ENCODE results near the gene NAB2.

The NAB2 gene

GRCh38 chr12:57094208-57095160 is 5.6 kb downstream of the NAB2 start:
- no peak for DNase-seq

GRCh38 chr12:57095440-57095839 is 6.5 kb downstream of the NAB2 start:
- no peak for DNase-seq

GRCh38 chr12:57096099-57096572 is 7.2 kb downstream of the NAB2 start:
- no peak for DNase-seq

GRCh38 chr12:57096748-57097553 is 8.0 kb downstream of the NAB2 start:
- DNase-seq = no peak

- no peak for DNase-seq
Observed at GRCh38 chr12:57097554-57097835, 8.6 kb downstream of the NAB2 start.

GRCh38 chr12:57098546-57098945 is 9.6 kb downstream of the NAB2 start:
- no peak for DNase-seq

GRCh38 chr12:57099047-57099714 is 10.3 kb downstream of the NAB2 start:
- DNase-seq = no peak

- DNase-seq = no peak
Observed at GRCh38 chr12:57099766-57100165, 10.9 kb downstream of the NAB2 start.

GRCh38 chr12:57101892-57102695 is 13.2 kb downstream of the NAB2 start:
- DNase-seq = no peak

GRCh38 chr12:57103856-57104255 is 14.9 kb downstream of the NAB2 start:
- DNase-seq = no peak

GRCh38 chr12:57104292-57104910 is 15.5 kb downstream of the NAB2 start:
- DNase-seq = no peak

- no peak for DNase-seq
Observed at GRCh38 chr12:57105011-57105753, 16.3 kb downstream of the NAB2 start.

- no peak for DNase-seq
Observed at GRCh38 chr12:57106021-57106708, 17.3 kb downstream of the NAB2 start.

- no peak for DNase-seq
Observed at GRCh38 chr12:57107456-57108155, 18.7 kb downstream of the NAB2 start.

- no peak for DNase-seq
Observed at GRCh38 chr12:57109207-57110103, 20.5 kb downstream of the NAB2 start.

GRCh38 chr12:57110104-57111030 is 21.5 kb downstream of the NAB2 start:
- DNase-seq = no peak

GRCh38 chr12:57111031-57111734 is 22.3 kb downstream of the NAB2 start, which contains the start of gene STAT6:
Gene STAT6 (minus strand): TSS chr12:57111362. CDS start chr12:57108278, 3,084 bp downstream.
- no peak for DNase-seq

Measured in NCI-H187 treated with DMSO at 0.1 percent for 48 hours (cell line).